HG02571 (cell line): ENCODE results near the gene SPATS2.

Experiments
- ATAC-seq: cut with Tn5 transposase; IDR thresholded peaks from one replicate; pipeline ENCODE4 v1.9.1; 2021; ENCODE audit warnings: mild to moderate bottlenecking, moderate library complexity; ENCODE audit not compliant: unreplicated experiment

SPATS2 gene

DNA sequence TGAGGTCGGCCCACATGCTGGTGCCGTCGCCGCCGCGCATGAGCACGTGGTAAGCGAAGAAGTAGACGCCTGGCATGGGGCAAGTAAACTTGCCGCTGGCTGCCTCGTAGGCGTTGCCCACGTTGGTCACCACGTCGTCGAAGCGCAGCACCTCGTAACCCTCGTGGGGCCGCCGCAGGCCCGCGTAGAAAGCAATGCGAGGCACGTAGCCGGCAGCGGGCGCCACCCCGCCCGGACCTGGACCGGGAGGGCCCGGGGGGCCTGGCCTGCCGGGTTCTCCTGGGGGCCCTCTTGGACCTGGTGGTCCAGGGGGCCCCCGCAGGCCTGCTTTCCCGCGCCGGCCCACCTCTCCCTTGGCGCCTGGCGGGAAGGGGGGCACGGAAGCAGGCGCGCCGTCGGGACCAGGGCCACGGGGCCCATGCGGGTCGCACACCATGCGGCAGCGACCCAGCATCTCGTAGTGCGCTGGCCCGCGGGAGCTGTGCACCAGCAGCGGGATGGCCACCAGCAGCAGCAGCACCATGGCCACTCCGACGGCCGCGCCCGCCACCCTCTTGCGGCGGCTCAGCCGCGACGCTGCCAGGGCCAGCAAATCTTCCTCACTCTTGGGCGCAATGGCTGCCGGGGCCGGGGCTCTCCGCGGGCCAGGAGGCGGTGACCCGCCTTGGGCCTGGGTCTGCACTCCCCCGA lies 31.2 kb upstream of the SPATS2 start:
- ATAC-seq = no peak

DNA sequence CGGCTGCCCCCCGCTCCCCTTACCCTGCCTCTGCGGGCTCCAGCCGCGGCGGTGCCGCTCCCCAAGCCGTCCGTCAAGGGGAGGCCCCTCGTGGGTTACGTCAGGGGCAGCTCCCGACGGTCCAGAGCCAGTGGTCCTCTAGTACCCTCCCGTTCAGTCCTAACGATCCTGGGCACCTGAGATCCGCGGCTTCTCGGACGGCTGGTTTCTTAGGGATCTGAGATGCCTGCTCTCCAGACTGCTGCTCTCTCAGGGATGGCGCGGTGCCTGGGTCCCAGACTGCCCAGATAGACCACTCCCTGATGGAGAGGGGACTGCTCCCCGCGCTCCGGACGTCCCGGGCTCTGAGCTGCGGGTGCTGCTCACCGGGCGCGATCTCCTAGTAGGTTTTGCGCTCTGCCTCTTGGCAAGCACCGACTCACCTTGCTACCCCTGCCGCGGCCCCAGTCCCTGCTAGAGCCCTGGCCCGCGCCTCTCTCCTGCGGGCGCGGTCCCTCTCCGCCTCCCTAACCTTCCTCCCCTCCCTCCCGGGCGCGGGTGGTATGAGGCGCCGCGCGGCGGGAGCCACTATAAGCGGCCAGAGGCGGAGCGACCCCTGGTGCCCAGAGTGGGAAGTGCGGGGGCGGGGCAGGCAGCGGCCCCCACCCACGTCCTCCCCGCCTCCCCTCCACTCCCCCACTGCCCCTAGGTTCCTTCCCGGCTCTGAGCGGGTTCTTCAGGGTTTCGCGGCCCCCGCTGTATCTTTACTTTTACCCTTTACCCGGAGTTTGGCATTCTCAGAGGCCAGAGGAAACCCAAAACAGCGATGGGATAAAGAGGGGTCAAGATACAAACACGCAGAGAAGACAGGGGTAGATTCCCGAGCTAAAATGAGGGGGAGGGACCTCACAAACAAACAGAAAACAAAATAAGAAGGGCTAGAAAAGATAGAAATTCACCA lies 30.3 kb upstream of the SPATS2 start, which contains the start of gene C1QL4:
TSS of gene C1QL4 (minus strand) at position 544 of the 940 bp plus-strand sequence. CDS start 711 bp downstream, outside the sequence.
- no peak for ATAC-seq

DNA sequence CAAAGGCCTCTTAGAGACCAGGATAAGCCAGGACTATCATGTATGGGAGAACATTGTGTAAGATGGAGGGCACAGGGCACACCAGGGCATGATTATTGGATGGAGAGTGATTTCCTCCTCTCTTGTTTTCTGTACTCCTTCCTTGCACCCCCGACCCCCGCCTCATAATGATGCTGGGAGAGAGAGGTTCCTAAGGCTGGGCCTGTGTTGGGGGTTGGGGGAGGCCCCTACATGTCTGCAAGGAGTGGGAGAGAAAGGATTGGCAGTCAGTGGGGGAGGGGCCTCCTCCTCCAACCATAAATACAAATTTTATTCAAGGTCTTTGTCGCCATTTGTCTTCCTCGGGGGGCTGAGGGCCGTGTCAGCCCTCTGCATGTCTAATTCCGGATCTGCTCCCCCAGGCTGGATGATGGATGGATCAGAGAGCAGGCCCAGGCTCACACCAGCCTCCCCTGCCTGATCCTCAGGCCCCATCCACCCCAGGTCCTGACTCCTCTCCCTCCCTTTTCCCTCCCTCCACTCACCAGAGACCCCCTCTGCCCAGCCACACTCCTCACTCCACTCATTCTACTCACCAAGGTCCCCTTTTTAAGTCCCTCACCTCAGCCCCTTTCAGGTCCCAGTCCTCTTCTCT lies 28.3 kb upstream of the SPATS2 start:
- no peak for ATAC-seq

DNA sequence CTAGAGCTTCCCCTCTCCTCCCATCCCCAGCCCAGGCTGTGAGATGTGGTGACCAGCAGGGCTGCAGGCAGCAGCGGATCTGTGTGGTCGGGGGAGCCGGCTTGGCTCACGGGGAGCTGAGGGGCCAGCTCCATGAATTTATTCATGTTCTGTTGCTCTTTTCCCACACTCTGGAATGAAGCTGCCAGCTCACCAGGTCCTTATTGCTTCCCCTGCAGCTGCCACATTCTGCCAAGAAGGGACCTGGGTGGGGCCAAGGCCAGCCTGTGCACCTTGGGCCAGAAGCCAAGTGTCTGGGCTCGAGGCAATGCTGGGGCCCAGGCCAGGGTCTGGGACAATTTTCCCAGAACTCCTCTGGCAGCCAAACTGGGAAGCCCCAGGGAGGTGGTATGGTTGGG lies 27.8 kb upstream of the SPATS2 start:
- ATAC-seq = no peak

DNA sequence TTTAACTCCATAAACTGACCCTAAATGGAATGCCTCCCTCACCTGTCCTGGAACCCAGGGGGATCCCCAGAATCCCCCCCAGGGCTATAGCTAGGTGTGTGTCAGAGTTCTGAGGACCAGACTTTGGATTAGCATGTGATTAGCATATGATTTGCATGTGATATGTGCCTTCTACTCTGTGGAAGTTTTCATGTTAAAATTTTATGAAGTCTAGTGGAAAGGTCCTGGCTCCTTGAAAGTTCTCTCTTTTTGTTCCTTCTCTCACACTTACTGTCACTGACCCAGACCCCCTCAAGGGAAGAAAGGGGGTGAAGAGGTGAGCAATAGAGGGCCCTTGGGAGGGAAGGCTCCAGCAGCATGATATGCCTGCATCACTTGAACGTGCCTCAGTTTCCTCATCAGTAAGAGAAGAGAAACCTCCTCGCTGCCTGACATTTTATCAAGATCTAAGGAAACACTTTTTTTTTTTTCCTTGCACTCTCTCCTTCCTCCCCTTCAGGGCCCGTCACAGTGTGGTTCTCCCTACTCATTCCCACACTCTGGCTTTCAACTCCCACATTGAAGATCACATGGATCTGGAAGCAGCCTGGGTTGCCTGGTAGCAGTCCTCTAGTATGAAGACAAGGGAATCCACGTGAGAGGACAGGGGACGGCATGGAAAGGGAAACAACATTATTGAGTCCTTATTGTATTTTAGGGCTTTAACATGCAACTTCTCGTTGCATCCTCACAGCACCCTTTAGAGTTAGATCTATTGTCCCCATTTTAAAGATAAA lies 27.0 kb upstream of the SPATS2 start:
- no peak for ATAC-seq

DNA sequence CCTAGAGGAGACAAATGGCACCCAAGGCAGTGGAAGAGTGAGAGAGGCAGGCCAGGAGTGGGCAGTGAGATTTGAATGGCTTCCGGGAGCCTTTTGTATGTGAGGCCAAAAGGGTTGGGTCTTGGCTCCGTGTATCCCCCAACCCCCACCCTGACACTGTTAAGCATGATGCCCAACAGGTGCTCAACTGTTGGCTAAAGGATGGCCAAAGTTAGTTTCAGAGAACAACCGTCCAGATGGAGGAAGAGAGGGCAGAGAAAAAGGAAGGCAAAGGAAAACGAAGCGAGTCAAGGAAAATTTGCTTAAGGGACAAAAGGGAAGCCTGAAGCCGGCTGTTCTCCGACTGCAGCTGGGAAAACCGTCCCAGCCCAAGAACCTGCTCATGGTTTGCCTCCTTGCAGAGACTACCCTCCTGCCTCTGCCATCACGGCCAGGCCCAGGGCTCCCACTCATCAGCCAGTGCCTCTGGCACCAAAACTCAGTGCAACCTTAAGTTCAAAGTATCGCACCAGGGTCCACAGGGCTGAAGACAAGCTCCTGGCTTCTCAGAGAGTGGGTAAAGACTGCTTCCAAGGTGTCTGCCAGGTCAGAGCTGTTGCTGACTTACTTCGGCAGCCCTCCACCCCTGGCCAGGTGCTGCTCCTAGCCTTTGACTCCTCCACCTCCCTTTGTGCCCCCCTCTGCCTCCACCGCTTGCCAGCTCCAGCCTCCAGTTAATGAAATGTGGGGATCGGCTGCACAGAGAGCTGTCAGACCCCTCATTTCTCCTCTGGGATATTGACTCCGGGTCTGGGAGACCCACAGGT lies 26.1 kb upstream of the SPATS2 start:
- ATAC-seq = no peak

DNA sequence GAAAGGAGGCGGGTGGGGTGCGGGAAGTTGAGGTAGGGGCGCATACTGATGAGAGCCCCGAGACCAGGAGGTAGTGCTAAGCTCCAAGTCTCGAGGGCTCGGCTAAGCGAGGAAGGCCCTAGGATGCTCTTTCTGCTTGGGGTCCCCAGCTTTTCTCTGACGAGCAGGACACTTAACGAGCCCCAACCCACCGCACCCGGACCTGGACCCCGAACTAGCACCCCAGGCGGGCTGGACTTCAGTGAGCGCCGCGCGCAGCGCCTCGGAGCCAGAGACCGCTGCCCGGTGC lies 25.5 kb upstream of the SPATS2 start:
- ATAC-seq = no peak

DNA sequence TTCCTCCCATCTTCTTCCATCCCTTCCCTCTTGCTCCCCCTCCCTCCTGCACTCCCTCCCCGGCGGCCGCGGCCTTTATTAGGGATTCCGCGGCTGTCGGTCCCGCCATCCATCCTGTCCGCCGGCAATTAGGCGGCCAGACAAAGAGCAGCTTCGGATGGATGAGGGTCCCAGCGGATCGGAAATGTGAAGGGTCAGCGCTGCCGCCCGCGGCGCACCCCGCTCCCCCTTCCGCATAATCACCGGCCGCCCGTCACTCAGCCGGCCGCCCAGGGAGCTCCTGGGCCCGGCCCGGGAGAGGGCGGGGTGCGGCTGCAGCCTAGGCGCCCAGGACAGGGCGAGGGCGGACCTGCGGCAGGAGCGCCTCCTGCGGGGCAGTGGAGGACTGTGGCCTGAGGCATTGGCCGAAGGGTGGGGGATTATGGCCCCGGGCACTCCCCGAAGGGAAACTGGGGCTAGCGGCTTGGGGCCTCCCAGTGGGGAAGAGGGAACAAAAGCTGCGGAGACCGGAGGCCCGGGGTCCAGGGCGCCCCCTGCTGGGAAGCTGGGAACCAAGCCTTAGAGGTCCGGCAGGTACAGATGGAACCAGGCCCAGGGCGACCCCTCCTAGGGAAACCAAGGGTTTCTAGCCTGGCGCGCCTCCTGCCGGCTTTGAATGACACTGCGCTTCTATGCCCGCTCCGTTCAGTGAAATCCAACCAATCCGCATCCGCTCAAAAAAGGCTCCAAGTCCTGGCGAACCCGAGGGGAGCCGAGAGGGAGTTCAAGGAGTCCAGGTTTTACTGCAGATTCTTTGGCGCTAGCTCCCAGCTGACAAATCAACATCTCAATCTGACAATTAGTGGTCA lies 25.0 kb upstream of the SPATS2 start:
- ATAC-seq = peak; percentile 46

DNA sequence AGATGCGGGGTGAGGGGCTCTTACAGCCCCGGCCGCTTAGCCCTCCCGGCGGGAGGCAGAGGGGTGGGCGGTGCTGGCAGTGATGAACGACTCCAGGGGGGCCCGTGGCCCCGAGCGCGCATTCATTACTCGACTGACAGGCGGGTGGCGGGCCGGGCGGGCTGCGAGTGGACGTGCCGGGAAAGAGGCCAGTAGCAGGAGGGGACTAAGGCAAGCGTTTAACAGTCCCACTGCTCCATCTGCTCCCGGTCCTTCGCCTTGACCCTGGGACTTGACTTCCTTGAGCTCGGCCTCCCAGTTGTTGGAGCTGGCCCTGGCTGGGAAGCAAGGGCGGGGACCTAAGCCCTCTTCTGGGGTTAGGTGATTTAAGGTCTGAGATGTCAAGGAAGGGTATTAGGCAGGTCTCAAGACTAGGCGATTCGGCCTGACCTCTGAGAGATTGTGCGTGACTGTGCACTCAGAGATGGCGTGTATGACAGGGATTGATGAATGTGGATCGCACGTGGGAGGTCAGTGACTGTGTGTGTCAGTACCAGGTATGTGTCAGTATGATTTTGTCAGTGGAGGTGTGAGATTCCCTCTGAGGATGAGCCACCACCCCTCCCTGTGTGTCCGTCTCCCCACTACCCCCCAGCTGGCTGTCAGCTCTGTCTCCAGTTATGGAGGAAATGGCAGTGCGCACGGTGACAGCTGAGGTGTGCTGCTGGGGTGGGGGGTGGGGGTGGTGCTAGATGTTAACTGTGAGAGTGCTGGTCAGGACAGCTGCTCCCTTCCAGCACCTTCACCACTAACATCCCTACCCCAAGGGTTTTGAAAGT lies 24.1 kb upstream of the SPATS2 start:
- ATAC-seq = no peak

DNA sequence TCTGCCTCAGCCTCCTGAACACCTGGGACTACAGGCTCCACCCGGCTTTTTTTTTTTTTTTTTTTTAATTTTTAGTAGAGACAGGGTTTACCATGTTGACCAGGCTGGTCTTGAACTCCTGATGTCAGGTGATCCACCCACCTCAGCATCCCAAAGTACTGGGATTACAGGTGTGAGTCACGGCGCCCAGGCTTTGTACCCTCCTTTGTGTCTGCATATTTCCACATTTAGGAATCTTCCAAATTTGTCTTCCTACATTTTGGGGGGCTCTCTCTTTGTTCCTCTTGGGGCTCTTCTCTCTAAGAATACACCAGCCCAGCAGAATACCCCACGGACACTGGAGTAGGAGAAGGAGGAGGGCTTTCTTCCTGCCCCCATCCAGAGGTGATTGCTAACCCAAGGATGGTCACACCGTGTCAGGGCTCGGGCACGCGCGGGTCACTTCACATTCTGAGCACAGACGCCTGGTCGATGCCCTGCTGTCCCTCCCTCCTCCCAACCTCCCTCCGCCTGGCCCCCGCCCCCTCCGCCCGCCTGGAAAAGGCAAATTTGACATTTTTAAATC lies 22.7 kb upstream of the SPATS2 start:
- no peak for ATAC-seq

DNA sequence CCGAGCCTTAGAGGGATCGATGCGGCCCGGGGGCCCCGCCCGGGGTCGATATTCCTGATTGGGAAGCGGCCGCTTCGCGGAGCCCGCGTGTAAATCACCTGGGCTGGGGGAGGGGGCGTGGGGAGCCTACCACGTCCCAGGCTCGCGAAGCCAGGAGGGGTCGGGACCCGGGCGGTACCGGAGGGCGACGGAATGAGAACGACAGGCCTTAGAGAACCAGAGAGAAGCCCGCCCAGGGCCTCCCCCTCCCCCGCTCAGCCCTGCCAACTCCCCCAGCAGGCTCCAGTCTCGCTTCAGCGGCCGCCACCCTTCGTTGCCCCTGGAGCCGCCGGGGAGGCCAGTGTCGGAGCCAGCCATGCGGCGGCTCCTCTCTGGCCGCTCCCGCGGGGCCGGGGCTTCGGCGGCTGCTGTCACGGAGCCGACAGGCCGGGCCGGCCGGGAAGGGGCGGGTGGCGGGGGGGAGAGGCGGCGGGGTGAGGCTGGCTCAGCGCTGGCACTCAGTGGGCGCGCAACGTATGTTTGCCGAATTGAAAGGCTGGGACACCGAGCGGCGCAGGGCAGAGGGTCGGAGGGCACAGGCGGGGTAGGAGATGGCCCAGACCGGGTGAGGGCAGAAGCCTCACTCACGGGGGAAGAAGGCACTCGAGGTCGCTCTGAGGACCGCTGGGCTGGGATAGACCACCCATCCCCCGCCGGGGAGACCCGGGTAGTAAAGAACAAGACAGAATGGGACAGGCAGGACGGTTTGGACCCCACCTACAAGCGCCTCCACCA lies 22.0 kb upstream of the SPATS2 start:
- no peak for ATAC-seq

DNA sequence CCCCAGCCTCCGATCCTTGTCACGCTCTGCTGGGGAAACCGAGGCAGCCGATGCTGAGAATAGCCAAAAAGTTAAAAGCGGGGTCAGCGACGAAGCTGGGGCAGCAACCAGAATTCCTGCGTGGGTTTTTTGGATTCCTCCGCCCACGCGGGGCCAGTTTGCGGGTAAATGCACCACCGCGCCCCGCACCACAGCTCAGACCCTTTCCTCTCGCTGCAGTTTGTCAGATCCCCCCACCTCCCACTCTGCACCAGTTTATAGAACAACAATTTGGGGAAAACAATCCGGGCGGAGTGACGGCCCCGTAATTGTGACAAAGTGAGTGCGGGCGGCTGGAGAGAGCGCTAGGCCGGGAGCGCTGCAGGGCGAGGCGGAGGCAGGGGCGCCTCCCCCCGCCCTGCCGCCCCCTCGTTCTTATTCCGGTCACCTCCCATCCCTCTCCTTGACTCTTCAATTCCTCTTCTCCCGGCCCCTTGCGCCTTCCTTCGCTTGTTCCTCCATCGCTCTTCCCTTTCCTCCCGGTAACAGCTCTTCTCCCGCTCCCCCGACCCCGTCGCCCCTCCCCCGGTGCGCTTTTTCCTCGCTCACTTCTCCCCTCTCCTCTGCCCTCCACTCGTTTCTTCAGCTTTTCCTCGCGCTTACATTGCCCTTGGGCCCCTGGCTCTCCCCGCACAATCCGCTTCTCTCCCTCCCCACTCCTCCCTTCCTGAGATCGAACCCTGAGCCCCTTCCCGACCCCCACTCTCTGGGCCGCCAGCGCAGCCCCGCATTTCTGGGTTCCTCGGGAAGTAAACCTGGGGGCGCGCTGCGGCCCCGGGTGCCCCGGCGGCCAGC lies 21.2 kb upstream of the SPATS2 start:
- no peak for ATAC-seq

DNA sequence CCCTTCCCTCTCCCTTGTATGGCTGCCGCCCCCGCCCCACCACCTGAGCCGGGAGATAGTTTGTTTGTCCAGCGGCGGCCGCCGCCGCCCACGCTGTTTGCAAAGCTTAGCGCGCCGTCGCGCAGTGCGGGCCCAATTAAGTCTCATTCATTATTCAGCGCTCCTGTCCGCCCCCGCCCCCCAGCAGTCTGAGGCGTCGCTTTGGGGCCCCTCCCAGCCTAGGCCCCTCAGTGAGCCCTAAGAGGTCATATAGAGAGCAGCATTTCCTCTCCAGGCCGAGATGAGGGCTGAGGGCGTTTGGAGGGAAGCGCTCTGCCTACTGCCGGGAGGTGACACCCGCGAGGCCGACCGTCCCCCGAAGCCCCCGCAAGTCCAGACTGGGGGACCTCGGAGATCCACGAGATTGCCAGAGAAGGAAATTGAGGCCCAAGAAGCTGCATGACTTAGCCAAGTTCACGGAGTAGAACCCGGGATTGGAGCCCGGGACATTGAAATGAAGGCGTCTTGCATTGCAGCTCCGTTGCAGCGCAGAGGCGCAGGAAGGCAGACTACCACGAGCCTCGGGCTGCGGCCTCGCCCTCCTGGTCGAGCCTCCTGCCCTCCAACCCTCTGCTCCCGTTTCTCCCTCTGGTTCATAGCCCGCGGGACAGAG lies 20.5 kb upstream of the SPATS2 start, which contains the start of gene DNAJC22:
TSS of gene DNAJC22 (plus strand) at position 230 of the 652 bp plus-strand sequence. CDS start 1,985 bp downstream, outside the sequence.
- ATAC-seq = no peak

DNA sequence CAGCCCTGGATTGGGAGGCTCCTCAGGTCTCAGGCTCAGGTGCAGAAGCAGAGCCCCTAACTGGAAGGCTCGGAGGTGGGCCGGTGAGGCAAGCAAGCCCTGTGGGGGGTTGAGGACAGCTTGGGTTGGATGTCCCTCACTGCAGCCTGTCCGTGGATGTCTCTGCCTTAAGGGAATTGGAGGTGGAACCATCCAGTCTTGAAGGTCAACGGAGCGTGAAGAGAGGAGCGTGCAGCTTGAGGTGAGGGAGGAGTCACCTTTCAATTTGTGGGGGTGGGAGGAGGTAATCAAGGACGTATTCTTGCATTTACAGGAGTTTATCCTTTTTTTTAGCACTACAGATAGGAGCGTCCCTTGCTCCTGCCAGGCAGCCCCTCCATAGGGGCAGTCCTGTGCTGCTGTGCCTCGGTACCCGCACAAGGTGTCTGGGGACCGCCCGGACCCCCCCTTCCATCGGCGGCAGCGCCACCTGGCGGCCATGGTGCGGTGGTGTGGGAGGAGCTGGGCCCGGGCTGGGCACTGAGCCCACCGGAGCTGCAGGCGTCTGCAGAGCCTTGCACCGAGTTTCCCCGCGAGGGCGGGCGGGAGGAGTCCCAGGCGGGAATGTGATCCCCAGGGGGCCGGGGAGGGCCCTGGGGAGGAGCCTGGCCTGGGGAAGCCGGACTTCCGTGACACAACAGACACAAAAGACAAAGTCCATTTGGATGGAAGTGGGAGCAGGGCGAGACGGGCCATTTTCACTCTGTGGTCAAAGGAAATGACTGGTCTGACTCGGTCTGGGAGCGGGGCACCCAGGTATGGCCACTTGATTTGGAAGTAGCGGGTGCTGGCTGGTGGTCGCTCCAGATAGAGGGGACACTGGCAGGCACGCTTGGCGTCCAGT lies 19.7 kb upstream of the SPATS2 start:
- ATAC-seq = no peak

DNA sequence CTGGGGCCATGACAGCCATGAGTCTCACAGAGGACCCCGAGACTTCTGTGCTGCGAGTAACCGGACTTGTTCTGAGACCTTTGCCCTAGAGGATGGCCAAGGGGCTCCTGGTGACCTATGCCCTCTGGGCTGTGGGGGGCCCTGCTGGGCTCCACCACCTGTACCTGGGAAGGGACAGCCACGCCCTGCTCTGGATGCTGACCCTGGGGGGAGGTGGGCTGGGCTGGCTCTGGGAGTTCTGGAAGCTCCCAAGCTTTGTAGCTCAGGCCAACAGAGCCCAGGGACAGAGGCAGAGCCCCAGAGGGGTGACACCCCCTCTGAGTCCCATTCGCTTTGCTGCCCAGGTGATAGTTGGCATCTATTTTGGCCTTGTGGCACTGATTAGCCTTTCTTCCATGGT lies 18.5 kb upstream of the SPATS2 start:
- ATAC-seq = no peak
